ENCODE data around the gene HDAC9.

The HDAC9 gene

DNA sequence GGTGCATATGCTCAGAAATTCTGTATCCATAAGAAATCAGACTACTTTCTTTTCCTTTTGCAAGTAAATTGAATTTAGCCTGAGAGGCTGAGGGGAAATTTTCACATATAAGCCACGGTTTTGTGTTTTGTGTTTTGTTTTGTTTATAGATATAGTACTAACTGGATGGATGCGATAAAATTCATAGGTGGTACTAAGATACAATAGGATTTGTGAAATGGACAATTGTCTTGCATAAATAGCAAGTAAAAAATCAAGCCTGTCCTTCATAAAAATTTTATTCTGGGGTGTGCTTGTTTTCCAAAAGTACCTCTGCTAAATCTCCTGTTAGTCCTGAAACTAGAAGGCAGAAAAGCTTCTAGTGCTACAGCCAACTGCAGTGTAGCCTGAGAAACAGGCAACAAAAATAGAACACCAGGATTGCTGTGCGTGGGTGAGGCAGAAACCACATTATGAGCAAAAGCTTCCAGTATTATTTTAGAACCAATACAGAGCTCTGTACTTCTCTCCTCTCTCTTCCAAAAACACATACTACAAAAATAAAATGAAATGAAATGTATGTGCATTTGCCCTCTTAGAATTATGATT lies 634 bp upstream of the HDAC9 start:
- DNase-seq: no peak

DNA sequence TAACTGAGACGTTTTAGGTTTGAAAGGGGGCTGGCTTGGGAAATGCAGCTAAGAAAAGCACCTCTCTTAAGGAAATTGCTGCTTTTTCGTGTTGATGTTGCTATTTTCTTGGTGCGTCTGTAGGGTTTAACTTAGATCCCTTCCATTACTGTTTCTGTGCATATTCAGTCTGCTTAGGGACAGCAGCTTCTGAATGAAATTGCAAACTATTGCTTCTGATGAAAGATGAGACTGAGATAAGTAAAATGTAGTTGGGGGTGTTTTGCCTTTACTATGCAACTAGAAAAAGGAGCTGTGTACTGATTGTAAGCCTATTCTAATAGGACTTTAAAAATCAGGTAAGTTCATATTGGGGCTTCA lies 772 bp downstream of the HDAC9 start:
- no peak for DNase-seq

- DNase-seq: no peak
Observed at GRCh38 chr7:18497082-18497481, 1.5 kb downstream of the HDAC9 start.

DNA sequence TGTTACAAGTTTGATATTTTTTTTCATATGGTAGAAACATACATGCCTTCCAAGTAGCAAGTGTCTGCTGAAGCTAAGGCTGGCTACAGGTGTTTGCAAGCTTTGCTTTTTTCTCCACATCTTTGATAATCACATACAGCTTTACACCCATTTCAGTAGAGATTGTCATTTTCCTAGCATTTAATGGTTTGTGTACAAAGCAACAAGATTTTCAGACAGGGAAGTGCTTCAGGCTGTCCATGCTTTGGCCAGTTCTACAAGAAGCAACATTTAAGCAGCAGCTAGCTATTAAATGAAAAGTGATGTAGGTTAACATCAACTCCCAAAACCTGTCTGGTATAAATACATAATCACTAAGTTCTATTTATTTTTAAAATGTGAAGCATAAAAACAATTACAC lies 2.3 kb downstream of the HDAC9 start:
- DNase-seq: no peak

DNA sequence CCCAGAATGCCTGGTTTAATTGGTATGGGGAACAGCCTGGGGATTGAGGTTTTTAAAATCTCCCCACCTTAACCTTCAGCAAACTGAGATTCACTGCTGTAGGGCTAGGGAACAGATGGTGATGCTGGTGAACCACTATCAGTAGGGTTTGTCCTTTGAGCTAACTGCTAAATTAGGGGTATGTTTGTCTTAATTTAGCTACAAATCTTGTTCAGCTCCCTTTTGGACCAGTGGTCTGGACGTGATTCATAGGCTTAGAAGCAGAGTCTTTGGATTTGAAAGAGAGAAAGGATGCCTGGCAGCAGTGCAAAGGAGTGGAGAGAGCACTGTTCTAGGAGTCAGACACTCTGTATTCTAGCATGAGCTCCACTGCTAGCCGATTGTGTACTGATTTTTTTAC lies 2.8 kb downstream of the HDAC9 start:
- no peak for DNase-seq

DNA sequence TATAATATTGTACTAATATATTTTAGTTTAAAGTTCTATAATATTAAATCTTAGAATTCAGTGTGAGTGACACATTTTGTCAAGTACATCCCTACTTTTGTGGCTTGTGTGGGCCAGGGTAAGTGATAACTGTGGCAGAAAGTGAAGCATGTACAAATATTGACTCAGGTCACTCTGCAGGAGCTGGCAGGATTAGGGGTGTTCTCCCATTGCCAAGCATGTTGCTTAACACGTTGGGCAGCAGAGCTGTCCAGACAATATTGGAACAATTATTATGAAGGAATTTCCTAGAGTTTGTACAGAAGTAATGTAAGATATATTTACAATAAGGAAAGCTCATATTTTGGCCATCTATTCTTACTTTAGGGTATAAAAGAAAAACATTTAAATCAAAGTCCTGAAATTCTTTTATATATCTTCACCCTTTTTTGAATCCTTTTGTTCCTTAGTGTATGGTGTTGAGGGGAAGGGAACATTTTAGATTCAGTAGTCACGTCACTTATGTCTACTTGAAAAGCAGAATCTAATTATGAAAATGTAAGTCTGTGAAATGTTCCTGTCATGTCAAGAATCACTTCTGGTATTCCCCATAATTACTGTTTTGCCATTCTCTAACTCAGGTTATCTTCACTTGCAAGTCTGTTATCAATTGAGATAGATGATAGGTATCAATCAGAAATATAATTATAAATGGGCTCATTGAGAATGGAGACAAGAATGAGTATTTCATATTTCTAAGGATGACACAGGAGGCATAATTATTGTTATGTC lies 4.0 kb downstream of the HDAC9 start:
- DNase-seq: no peak

GRCh38 chr7:18503126-18503866 lies 7.7 kb downstream of the HDAC9 start:
- no peak for DNase-seq

- no peak for DNase-seq
Observed at GRCh38 chr7:18504965-18505364, 9.4 kb downstream of the HDAC9 start.

- DNase-seq: no peak
Observed at GRCh38 chr7:18505870-18506460, 10.4 kb downstream of the HDAC9 start.

GRCh38 chr7:18508443-18509427 lies 13.2 kb downstream of the HDAC9 start:
- no peak for DNase-seq

GRCh38 chr7:18509481-18509880 lies 13.9 kb downstream of the HDAC9 start:
- DNase-seq: no peak

GRCh38 chr7:18511351-18512140 lies 16.0 kb downstream of the HDAC9 start:
- no peak for DNase-seq

- no peak for DNase-seq
Observed at GRCh38 chr7:18513343-18513742, 17.8 kb downstream of the HDAC9 start.

DNA sequence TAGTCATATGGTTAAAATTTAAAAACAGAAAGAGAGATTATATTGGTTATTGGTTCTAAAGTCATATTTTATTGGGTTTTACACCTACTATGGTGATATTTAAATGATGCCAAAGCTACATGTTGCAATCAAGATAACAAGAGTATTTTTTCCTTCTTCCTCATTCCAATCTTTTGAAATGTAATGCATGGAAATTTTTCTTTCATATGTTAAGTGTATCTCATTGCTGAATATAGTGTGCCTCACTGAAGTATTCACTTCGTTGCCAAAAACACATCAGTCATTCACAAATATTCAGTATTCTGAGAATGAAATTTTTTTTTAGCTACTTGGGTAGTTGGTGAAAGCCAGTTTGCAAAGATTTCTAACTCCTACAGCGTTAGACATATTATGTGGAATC lies 19.5 kb downstream of the HDAC9 start:
- no peak for DNase-seq

GRCh38 chr7:18517646-18518045 lies 22.1 kb downstream of the HDAC9 start:
- no peak for DNase-seq

- DNase-seq: no peak
Observed at GRCh38 chr7:18518555-18518954, 23.0 kb downstream of the HDAC9 start.

- no peak for DNase-seq
Observed at GRCh38 chr7:18520450-18521235, 25.1 kb downstream of the HDAC9 start.

- DNase-seq: no peak
Observed at GRCh38 chr7:18521236-18521589, 25.7 kb downstream of the HDAC9 start.

- no peak for DNase-seq
Observed at GRCh38 chr7:18521945-18522566, 26.5 kb downstream of the HDAC9 start.

- DNase-seq: no peak
Observed at GRCh38 chr7:18524248-18524647, 28.7 kb downstream of the HDAC9 start.
